H1 (cell line): Measurements from ENCODE around the gene HKDC1. TPM values are rescaled to one million over a fixed set of nuclear protein-coding genes. Genes with fewer than 3 reads are reported as not detected.

Experiments
- CTCF ChIA-PET: fragments of 300-600 bp; sonication (Branson Sonifier 250); formaldehyde crosslinking; loops from one replicate; lab custom pipeline; 2021; ENCODE audit not compliant: partially characterized antibody; lab: Charles Lee
- POLR2A ChIA-PET: fragments of 300-600 bp; sonication (Branson Sonifier 250); formaldehyde crosslinking; loops from one replicate; lab custom pipeline; 2021; ENCODE audit warnings: inconsistent platforms; ENCODE audit not compliant: partially characterized antibody; lab: Charles Lee
- DNase-seq, 2 experiments: peaks; one replicate each; pipeline versions ENCODE4 v3.0.0 to v3.0.0-alpha.2; 2010 to 2022; ENCODE audit warnings: low spot score in 2 of 2, low read depth in 1 of 2, mixed read lengths in 1 of 2
- FAIRE-seq: peaks from 2 replicates; lab custom pipeline; 2011; peaks lifted over from hg19 to GRCh38; lab: Jason Lieb, UNC
- H2AFZ ChIP-seq: 2 replicates; pipeline ENCODE4 v1.8.1; 2012; ENCODE audit warnings: low read length, inconsistent platforms
- H2AK5ac ChIP-seq: 2 replicates; pipeline ENCODE4 v1.6.1; 2013; ENCODE audit warnings: low read depth, low read length
- H2BK120ac ChIP-seq: replicated peaks from 2 replicates; pipeline ENCODE3; 2013; ENCODE audit warnings: low read depth, low read length, inconsistent platforms
- H2BK12ac ChIP-seq: 2 replicates; pipeline ENCODE4 v1.6.1; 2013; ENCODE audit warnings: low read depth, low read length
- H2BK15ac ChIP-seq: 2 replicates; pipeline ENCODE4 v1.6.1; 2013; ENCODE audit warnings: low read length
- H2BK20ac ChIP-seq: 2 replicates; pipeline ENCODE4 v1.6.1; 2013; ENCODE audit warnings: low read length
- H2BK5ac ChIP-seq: 2 replicates; pipeline ENCODE4 v1.6.1; 2013; ENCODE audit warnings: low read depth, low read length
- H3K14ac ChIP-seq: 2 replicates; pipeline ENCODE4 v1.6.1; 2013; ENCODE audit warnings: inconsistent platforms; ENCODE audit not compliant: insufficient read length
- H3K18ac ChIP-seq: 2 replicates; pipeline ENCODE4 v1.6.1; 2013; ENCODE audit warnings: low read length; ENCODE audit errors: extremely low read depth
- H3K23ac ChIP-seq: 2 replicates; pipeline ENCODE4 v1.6.1; 2013; ENCODE audit warnings: inconsistent platforms; ENCODE audit not compliant: insufficient read length
- H3K23me2 ChIP-seq: 2 replicates; pipeline ENCODE4 v1.6.1; 2013; ENCODE audit warnings: low read depth, low read length
- H3K27ac ChIP-seq: 2 replicates; pipeline ENCODE4 v1.6.1; 2011; ENCODE audit warnings: low read depth, low read length, inconsistent platforms
- H3K27me3 ChIP-seq, 4 experiments: replicated peaks in 1 of 4; 1 replicate in 1 of 4; 2 replicates in 3 of 4; pipeline versions ENCODE4 v1.6.1 to v1.8.1; 2011 to 2013; ENCODE audit warnings: low read length in 3 of 4, mild to moderate bottlenecking in 3 of 4, inconsistent platforms in 2 of 4, mixed read lengths in 2 of 4, moderate library complexity in 1 of 4; ENCODE audit not compliant: control insufficient read depth in 3 of 4, insufficient read depth in 3 of 4; ENCODE audit errors: extremely low read depth in 1 of 4
- H3K36me3 ChIP-seq, 4 experiments: 2 replicates each; pipeline versions ENCODE4 v1.6.1 to v1.8.1; 2011 to 2013; ENCODE audit warnings: mild to moderate bottlenecking in 4 of 4, low read length in 3 of 4, moderate library complexity in 2 of 4, control low read depth in 1 of 4, inconsistent platforms in 1 of 4; ENCODE audit not compliant: insufficient read depth in 4 of 4, control insufficient read depth in 2 of 4
- H3K4ac ChIP-seq: replicated peaks from 2 replicates; pipeline ENCODE3; 2013; ENCODE audit warnings: low read length, low read depth, mixed read lengths, inconsistent platforms; ENCODE audit not compliant: insufficient read length
- H3K4me1 ChIP-seq, 4 experiments: replicated peaks in 1 of 4; 1 replicate in 1 of 4; 2 replicates in 3 of 4; pipeline versions ENCODE4 v1.6.1 to v1.8.1; 2011 to 2013; ENCODE audit warnings: low read length in 3 of 4, inconsistent platforms in 2 of 4, mixed read lengths in 1 of 4; ENCODE audit not compliant: insufficient read depth in 4 of 4, control insufficient read depth in 3 of 4
- H3K4me2 ChIP-seq, 2 experiments: 2 replicates each; pipeline versions ENCODE4 v1.6.1 to v1.8.1; 2011 to 2013; ENCODE audit warnings: low read depth in 2 of 2, low read length in 2 of 2, control low read depth in 1 of 2, inconsistent platforms in 1 of 2, mild to moderate bottlenecking in 1 of 2; ENCODE audit not compliant: insufficient read depth in 1 of 2
- H3K4me3 ChIP-seq, 4 experiments: fragments of 200-600, 300-600 bp in 1 of 4; sonication (generic), shearing (Covaris generic), sonication (Bioruptor Twin) in 1 of 4; 2 replicates each; pipeline versions ENCODE4 v1.5.1 to v1.8.1; 2011 to 2016; ENCODE audit warnings: low read length in 4 of 4, low read depth in 3 of 4, control low read depth in 2 of 4, inconsistent platforms in 2 of 4, mild to moderate bottlenecking in 2 of 4, mixed read lengths in 1 of 4, moderate library complexity in 1 of 4; ENCODE audit not compliant: insufficient read depth in 2 of 4; ENCODE audit errors: extremely low read depth in 1 of 4
- H3K56ac ChIP-seq: replicated peaks from 2 replicates; pipeline ENCODE3; 2013; ENCODE audit warnings: low read depth, mild to moderate bottlenecking, mixed read lengths, low read length, inconsistent platforms; ENCODE audit not compliant: insufficient read length
- H3K79me1 ChIP-seq: 2 replicates; pipeline ENCODE4 v1.6.1; 2013; ENCODE audit warnings: low read depth, low read length, control low read depth
- H3K79me2 ChIP-seq, 2 experiments: 2 replicates each; pipeline versions ENCODE4 v1.6.1 to v1.8.1; 2012 to 2013; ENCODE audit warnings: low read length in 2 of 2, mild to moderate bottlenecking in 2 of 2, inconsistent platforms in 1 of 2; ENCODE audit not compliant: insufficient read depth in 2 of 2, control insufficient read depth in 1 of 2
- H3K9ac ChIP-seq, 4 experiments: replicated peaks in 1 of 4; 1 replicate in 1 of 4; 2 replicates in 3 of 4; pipeline versions ENCODE4 v1.6.1 to v1.8.1; 2011 to 2013; ENCODE audit warnings: low read depth in 3 of 4, low read length in 3 of 4, control low read depth in 2 of 4, mild to moderate bottlenecking in 2 of 4, moderate library complexity in 2 of 4, inconsistent platforms in 1 of 4; ENCODE audit errors: extremely low read depth in 1 of 4
- H3K9me3 ChIP-seq, 2 experiments: 2 replicates each; pipeline versions ENCODE4 v1.6.1 to v1.8.1; 2012 to 2013; ENCODE audit warnings: mild to moderate bottlenecking in 2 of 2, moderate library complexity in 2 of 2, control low read depth in 1 of 2, inconsistent platforms in 1 of 2, low read depth in 1 of 2, low read length in 1 of 2, mixed read lengths in 1 of 2; ENCODE audit not compliant: insufficient read depth in 2 of 2
- H4K20me1 ChIP-seq, 2 experiments: replicated peaks in 1 of 2; 2 replicates each; pipeline versions ENCODE3 to v1.8.1; 2011 to 2013; ENCODE audit warnings: inconsistent platforms in 2 of 2, low read length in 2 of 2, mild to moderate bottlenecking in 1 of 2; ENCODE audit not compliant: insufficient read depth in 2 of 2, control insufficient read depth in 1 of 2
- H4K5ac ChIP-seq: 2 replicates; pipeline ENCODE4 v1.6.1; 2013; ENCODE audit warnings: low read length, low read depth, mixed read lengths, inconsistent platforms; ENCODE audit not compliant: insufficient read length
- H4K8ac ChIP-seq: 2 replicates; pipeline ENCODE4 v1.8.0; 2013; ENCODE audit warnings: mild to moderate bottlenecking, moderate library complexity, low read length, inconsistent platforms; ENCODE audit not compliant: insufficient read depth; ENCODE audit errors: extremely low read depth
- H4K91ac ChIP-seq: replicated peaks from 2 replicates; pipeline ENCODE3; 2013; ENCODE audit warnings: low read length, mixed read lengths, inconsistent platforms; ENCODE audit not compliant: insufficient read length
- ASH2L ChIP-seq: fragments of 200-600, 300-600 bp; sonication (generic); IDR thresholded peaks from one replicate; pipeline ENCODE4 v1.7.1; 2017; ENCODE audit warnings: low read length
- CEBPB ChIP-seq: IDR thresholded peaks from 2 replicates; pipeline ENCODE4 v1.6.1; 2012; ENCODE audit warnings: low read depth, low read length
- CHD2 ChIP-seq: IDR thresholded peaks from 2 replicates; pipeline ENCODE4 v1.6.1; 2012; ENCODE audit warnings: low read length, improper control_type of control experiment
- EP300 ChIP-seq, 2 experiments: IDR thresholded peaks; 1 replicate in 1 of 2; 2 replicates in 1 of 2; pipeline ENCODE4 v1.6.1; 2011 to 2012; ENCODE audit warnings: low read depth in 2 of 2, low read length in 2 of 2, mild to moderate bottlenecking in 2 of 2, borderline replicate concordance in 1 of 2, inconsistent platforms in 1 of 2, moderate library complexity in 1 of 2
- FOSL1 ChIP-seq: IDR thresholded peaks from 2 replicates; pipeline ENCODE4 v1.6.1; 2011; ENCODE audit warnings: mild to moderate bottlenecking, low read depth, low read length, moderate library complexity; ENCODE audit not compliant: insufficient read depth
- JUND ChIP-seq: IDR thresholded peaks from 2 replicates; pipeline ENCODE4 v1.6.1; 2011; ENCODE audit warnings: mild to moderate bottlenecking, improper control_type of control experiment, low read length
- KDM1A ChIP-seq: fragments of 200-600, 300-600 bp; sonication (generic); IDR thresholded peaks from 2 replicates; pipeline ENCODE4 v1.7.1; 2016; ENCODE audit warnings: mild to moderate bottlenecking, low read length, borderline replicate concordance
- NRF1 ChIP-seq: IDR thresholded peaks from 2 replicates; pipeline ENCODE4 v1.6.1; 2011; ENCODE audit warnings: mild to moderate bottlenecking, low read depth, low read length, improper control_type of control experiment
- PHF8 ChIP-seq: fragments of 200-600 bp; sonication (generic); conservative IDR thresholded peaks from 2 replicates; pipeline ENCODE4 v1.7.1; 2012; ENCODE audit warnings: low read depth, mild to moderate bottlenecking, inconsistent platforms, low read length, moderate library complexity
- TBP ChIP-seq: IDR thresholded peaks from 2 replicates; pipeline ENCODE4 v1.6.1; 2011; ENCODE audit warnings: low read depth, low read length, improper control_type of control experiment
- WGBS, 2 experiments: shearing (Covaris generic) in 1 of 2; methylation state at CpG; one replicate each; pipeline versions ENCODE4 v1.1.6 to v1.1.7; 2013 to 2015; ENCODE audit warnings: low lambda C conversion rate in 2 of 2, mixed read lengths in 2 of 2, inconsistent platforms in 1 of 2, low coverage in 1 of 2, missing lambda C conversion rate in 1 of 2; ENCODE audit not compliant: insufficient replicate concordance in 2 of 2, insufficient coverage in 1 of 2, insufficient read length in 1 of 2; ENCODE audit errors: extremely low coverage in 1 of 2, missing lambda C conversion rate in 1 of 2; 5-methylcytosine and 5-hydroxymethylcytosine counted together
- polyA plus RNA-seq, 7 experiments: library from polyadenylated mRNA; depleted of rRNA in 3 of 7; stranded (reverse) in 5 of 7; unstranded in 2 of 7; fragments of >200 nt in 5 of 7; fragments of 200-250 nt in 2 of 7; gene quantifications; 1 replicate in 5 of 7; 2 replicates in 1 of 7; 4 replicates in 1 of 7; pipeline versions ENCODE4 v1.2.1 to v1.2.3, GENCODE V29; 2011 to 2013; ENCODE audit warnings: missing spikeins in 2 of 7, mixed read lengths in 2 of 7
- total RNA-seq: library from RNA; stranded (reverse); fragmentation: NEBNext Ultra II Directional; extraction: Animal tissue kit (Norgen Biotek cat#: 25700); gene quantifications from 2 replicates; pipeline ENCODE4 v1.2.1, GENCODE V29; 2021
- TF ChIP-seq, protein P1 (sequence below), 3 experiments: IDR thresholded peaks; 1 replicate in 2 of 3; 2 replicates in 1 of 3; pipeline versions ENCODE4 v1.5.1 to v1.6.1; 2011; ENCODE audit warnings: low read length in 3 of 3, mild to moderate bottlenecking in 3 of 3, inconsistent platforms in 2 of 3, low read depth in 1 of 3, moderate library complexity in 1 of 3; ENCODE audit not compliant: insufficient read depth in 1 of 3; ENCODE audit errors: control extremely low read depth in 1 of 3
- TF ChIP-seq, protein P2 (sequence below): IDR thresholded peaks from 2 replicates; pipeline ENCODE4 v1.6.1; 2011; ENCODE audit warnings: low read depth, mild to moderate bottlenecking, low read length; ENCODE audit not compliant: insufficient read depth

The HKDC1 gene
- total and polyA plus RNA-seq, 2 of the 8 experiments (the other 6 are each of a cell fraction or from before 2014, with no cell fraction given): 0.12 to 0.78 TPM

DNA sequence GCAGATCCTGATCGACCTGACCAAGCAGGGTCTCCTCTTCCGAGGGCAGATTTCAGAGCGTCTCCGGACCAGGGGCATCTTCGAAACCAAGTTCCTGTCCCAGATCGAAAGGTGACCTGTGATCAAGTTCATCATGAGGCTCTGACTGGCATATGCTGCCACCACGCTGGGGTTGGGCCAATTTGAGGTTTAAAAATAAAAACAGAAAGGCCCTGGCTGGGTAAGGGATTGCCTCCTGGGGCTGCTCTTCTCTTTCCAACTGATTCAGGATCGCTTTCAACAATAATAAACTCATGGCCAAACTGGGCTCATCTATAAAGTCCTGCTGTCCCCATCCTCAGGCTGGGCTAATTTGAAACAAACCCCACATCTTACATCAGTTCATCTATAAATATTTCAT lies 41.1 kb downstream of the HKDC1 start:
- DNase-seq (no peak), FAIRE-seq (no peak)
- no peaks in the 10 kb centered on the region for H3K27me3 ChIP-seq
- 91% methylated on average over 8 of the region's 8 CpGs; no CpG with 5 or more reads in 1 of the 2 experiments for WGBS, 2 experiments
- no peak overlapping the region for H2BK5ac ChIP-seq
- H3K79me1 ChIP-seq: no peaks in the 10 kb centered on the region
- no peak overlapping the region for H3K4me3 ChIP-seq
- no peak overlapping the region for H3K4me2 ChIP-seq
- H3K23me2 ChIP-seq: no peaks in the 10 kb centered on the region
- TF ChIP-seq JUND: no peak
- no peak for TF ChIP-seq CEBPB
- no peak for TF ChIP-seq NRF1
- no peak for TF ChIP-seq KDM1A
- no peak for TF ChIP-seq EP300 (IDR thresholded peaks at IDR 0.05; ENCODE audit: borderline replicate concordance in 1 of 2, low read depth in 2 of 2, low read length in 2 of 2)
- TF ChIP-seq TBP: no peak
- TF ChIP-seq CHD2: no peak
- TF ChIP-seq PHF8: no peak
- TF ChIP-seq ASH2L: no peak
- TF ChIP-seq, protein P1, sequence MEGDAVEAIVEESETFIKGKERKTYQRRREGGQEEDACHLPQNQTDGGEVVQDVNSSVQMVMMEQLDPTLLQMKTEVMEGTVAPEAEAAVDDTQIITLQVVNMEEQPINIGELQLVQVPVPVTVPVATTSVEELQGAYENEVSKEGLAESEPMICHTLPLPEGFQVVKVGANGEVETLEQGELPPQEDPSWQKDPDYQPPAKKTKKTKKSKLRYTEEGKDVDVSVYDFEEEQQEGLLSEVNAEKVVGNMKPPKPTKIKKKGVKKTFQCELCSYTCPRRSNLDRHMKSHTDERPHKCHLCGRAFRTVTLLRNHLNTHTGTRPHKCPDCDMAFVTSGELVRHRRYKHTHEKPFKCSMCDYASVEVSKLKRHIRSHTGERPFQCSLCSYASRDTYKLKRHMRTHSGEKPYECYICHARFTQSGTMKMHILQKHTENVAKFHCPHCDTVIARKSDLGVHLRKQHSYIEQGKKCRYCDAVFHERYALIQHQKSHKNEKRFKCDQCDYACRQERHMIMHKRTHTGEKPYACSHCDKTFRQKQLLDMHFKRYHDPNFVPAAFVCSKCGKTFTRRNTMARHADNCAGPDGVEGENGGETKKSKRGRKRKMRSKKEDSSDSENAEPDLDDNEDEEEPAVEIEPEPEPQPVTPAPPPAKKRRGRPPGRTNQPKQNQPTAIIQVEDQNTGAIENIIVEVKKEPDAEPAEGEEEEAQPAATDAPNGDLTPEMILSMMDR (IDR thresholded peaks at IDR 0.05; ENCODE audit: control extremely low read depth in 1 of 3, insufficient read depth in 1 of 3, low read depth in 1 of 3, low read length in 3 of 3): no peak
- TF ChIP-seq, protein P2, sequence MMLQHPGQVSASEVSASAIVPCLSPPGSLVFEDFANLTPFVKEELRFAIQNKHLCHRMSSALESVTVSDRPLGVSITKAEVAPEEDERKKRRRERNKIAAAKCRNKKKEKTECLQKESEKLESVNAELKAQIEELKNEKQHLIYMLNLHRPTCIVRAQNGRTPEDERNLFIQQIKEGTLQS: no peak
- no peak for TF ChIP-seq FOSL1
- no peak overlapping the region for H4K8ac ChIP-seq
- H3K14ac ChIP-seq: no peak overlapping the region
- H2AK5ac ChIP-seq: no peak overlapping the region
- H2BK15ac ChIP-seq: no peak overlapping the region
- no peak overlapping the region for H3K4ac ChIP-seq
- no peaks in the 10 kb centered on the region for H3K4me1 ChIP-seq
- H3K36me3 ChIP-seq: no peaks in the 10 kb centered on the region
- no peak overlapping the region for H2BK20ac ChIP-seq
- peak overlapping the region; percentile 86; the same call in 1 of the 2 replicates for H2AFZ ChIP-seq
- H3K9me3 ChIP-seq: no peaks in the 10 kb centered on the region
- H3K27ac ChIP-seq: no peak overlapping the region
- no peak overlapping the region for H3K9ac ChIP-seq
- H3K79me2 ChIP-seq: no peaks in the 10 kb centered on the region
- ChIA-PET POLR2A (no interaction called here), CTCF (interaction anchor here (1.7 kb wide), 1 partner anchor 15 kb away, joined by 5 read pairs; no protein-coding TSS in a partner anchor)
- no peak overlapping the region for H3K18ac ChIP-seq
- no peak overlapping the region for H4K91ac ChIP-seq
- no peak overlapping the region for H2BK12ac ChIP-seq
- no peak overlapping the region for H2BK120ac ChIP-seq
- no peak overlapping the region for H4K5ac ChIP-seq
- no peak overlapping the region for H3K56ac ChIP-seq
- no peak overlapping the region for H3K23ac ChIP-seq
- H4K20me1 ChIP-seq: no peaks in the 10 kb centered on the region
